HepG2 (cell line): ENCODE results near the gene AKAP8L. TPM values are rescaled to one million over a fixed set of nuclear protein-coding genes. Genes with fewer than 3 reads are reported as not detected.

Experiments used
- CCDC6 ChIP-seq: sonication (generic); formaldehyde crosslinking; IDR thresholded peaks from 2 replicates; pipeline ENCODE4 v1.8.1; 2022; ENCODE audit warnings: mild to moderate bottlenecking, missing genetic modification reagents, moderate library complexity
- ELF3 ChIP-seq: IDR thresholded peaks from 2 replicates; pipeline ENCODE4 v1.6.1; 2016; ENCODE audit warnings: missing genetic modification reagents, missing compliant biosample characterization
- ELK4 ChIP-seq: sonication (generic); formaldehyde crosslinking; IDR thresholded peaks from 2 replicates; pipeline ENCODE4 v1.9.0; 2021; ENCODE audit warnings: missing genetic modification reagents, borderline replicate concordance
- ETS1 ChIP-seq: sonication (generic); formaldehyde crosslinking; IDR thresholded peaks from 2 replicates; pipeline ENCODE4 v1.4.0; 2020; ENCODE audit warnings: missing genetic modification reagents
- LBX2 ChIP-seq: sonication (generic); formaldehyde crosslinking; IDR thresholded peaks from 2 replicates; pipeline ENCODE4 v1.5.0; 2020; ENCODE audit warnings: missing genetic modification reagents, mild to moderate bottlenecking, borderline replicate concordance
- MAFF ChIP-seq: IDR thresholded peaks from 2 replicates; pipeline ENCODE4 v1.6.1; 2011; ENCODE audit warnings: low read depth, low read length, improper control_type of control experiment
- MXD4 ChIP-seq: IDR thresholded peaks from 2 replicates; pipeline ENCODE4 v1.6.1; 2016; ENCODE audit warnings: mild to moderate bottlenecking, missing biosample characterization, missing genetic modification reagents
- NFKBIZ ChIP-seq: IDR thresholded peaks from 2 replicates; pipeline ENCODE4 v1.6.1; 2018; ENCODE audit warnings: missing genetic modification reagents, missing compliant biosample characterization
- NPAS2 ChIP-seq: sonication (generic); formaldehyde crosslinking; IDR thresholded peaks from 2 replicates; pipeline ENCODE4 v1.8.0; 2022; ENCODE audit warnings: mild to moderate bottlenecking, missing genetic modification reagents, borderline replicate concordance
- PHF8 ChIP-seq: sonication (generic); formaldehyde crosslinking; IDR thresholded peaks from 2 replicates; pipeline ENCODE4 v1.5.0; 2020; ENCODE audit warnings: missing genetic modification reagents
- RFXAP ChIP-seq: sonication (generic); formaldehyde crosslinking; IDR thresholded peaks from 2 replicates; pipeline ENCODE4 v1.4.0; 2020; ENCODE audit warnings: missing genetic modification reagents, borderline replicate concordance
- THAP11 ChIP-seq: IDR thresholded peaks from 2 replicates; pipeline ENCODE4 v1.6.1; 2016; ENCODE audit warnings: missing biosample characterization, missing genetic modification reagents
- TIGD3 ChIP-seq: sonication (generic); formaldehyde crosslinking; IDR thresholded peaks from 2 replicates; pipeline ENCODE4 v1.5.1; 2020; ENCODE audit warnings: mild to moderate bottlenecking, missing genetic modification reagents, borderline replicate concordance
- ZHX2 ChIP-seq, 2 experiments: sonication (generic) in 1 of 2; formaldehyde crosslinking in 1 of 2; IDR thresholded peaks; 2 replicates each; pipeline versions ENCODE4 v1.6.1 to v1.9.0; 2014 to 2022; ENCODE audit warnings: antibody characterized with exemption in 1 of 2, borderline replicate concordance in 1 of 2, inconsistent platforms in 1 of 2, low read depth in 1 of 2, missing genetic modification reagents in 1 of 2
- ZKSCAN5 ChIP-seq: sonication (generic); formaldehyde crosslinking; IDR thresholded peaks from 2 replicates; pipeline ENCODE4 v1.5.1; 2020; ENCODE audit warnings: mild to moderate bottlenecking, missing genetic modification reagents
- ZMYM4 ChIP-seq: sonication (generic); formaldehyde crosslinking; IDR thresholded peaks from 2 replicates; pipeline ENCODE4 v1.8.1; 2023; ENCODE audit warnings: mild to moderate bottlenecking, missing genetic modification reagents
- ZNF326 ChIP-seq: sonication (generic); formaldehyde crosslinking; IDR thresholded peaks from 2 replicates; pipeline ENCODE4 v1.4.0; 2020; ENCODE audit warnings: missing genetic modification reagents, borderline replicate concordance
- ZNF792 ChIP-seq: IDR thresholded peaks from 2 replicates; pipeline ENCODE4 v1.6.1; 2016
- polyA plus RNA-seq, 8 experiments: library from polyadenylated mRNA; depleted of rRNA in 3 of 8; stranded (reverse) in 7 of 8; unstranded in 1 of 8; fragments of >200 nt; fragmentation: Illumina TruSeq in 4 of 8; extraction: Trizol in 4 of 8; gene quantifications; 2 replicates each; pipeline versions ENCODE4 v1.2.1 to v1.2.3, GENCODE V29; 2011 to 2016; ENCODE audit warnings: low read depth in 4 of 8, missing spikeins in 1 of 8, mixed read lengths in 1 of 8; ENCODE audit not compliant: insufficient read depth in 1 of 8
- total RNA-seq, 5 experiments: library from RNA; depleted of rRNA; stranded (reverse); fragments of >200 nt; fragmentation: Illumina TruSeq; extraction: Trizol; gene quantifications; 2 replicates each; pipeline ENCODE4 v1.2.3, GENCODE V29; 2016; ENCODE audit warnings: low read depth in 1 of 5

AKAP8L gene
- total and polyA plus RNA-seq, 2 of the 13 experiments (the other 11 are each of a cell fraction or from before 2014, with no cell fraction given): 48.2 to 49.6 TPM

- TF ChIP-seq NPAS2 (CRISPR knock-in tag) (no peak), LBX2 (CRISPR knock-in tag) (no peak), ZMYM4 (CRISPR knock-in tag) (peak; percentile 43; the same call in 1 of the 2 replicates), MAFF (no peak), THAP11 (peak; percentile 82), ETS1 (CRISPR knock-in tag) (0 out of 2 replicates have a peak, but pooled peaks have one; percentile 13), MXD4 (peak; percentile 69; the same call in 1 of the 2 replicates), ZHX2 (IDR thresholded peaks at IDR 0.05; ENCODE audit: low read depth) (peak; percentile 78), ZHX2 (CRISPR knock-in tag; IDR thresholded peaks at IDR 0.05; ENCODE audit: borderline replicate concordance) (no peak), ZNF792 (CRISPR knock-in tag) (peak; percentile 19; the same call in 1 of the 2 replicates), ELK4 (CRISPR knock-in tag) (no peak), TIGD3 (CRISPR knock-in tag) (no peak), ZKSCAN5 (no peak), RFXAP (CRISPR knock-in tag) (peak; percentile 55; the same call in 1 of the 2 replicates), ELF3 (peak; percentile 41; the same call in 1 of the 2 replicates), CCDC6 (CRISPR knock-in tag) (peak; percentile 95), NFKBIZ (no peak), PHF8 (CRISPR knock-in tag) (peak; percentile 77), ZNF326 (CRISPR knock-in tag) (no peak)
These were observed 14.1 kb upstream of the AKAP8L start (continued) for GRCh38 chr19:15432629-15433518.
